B cell (primary cell): Measurements from ENCODE around the gene DDO.

Experiments
- CTCF ChIP-seq: fragments of 200-600 bp; IDR thresholded peaks from one replicate; pipeline ENCODE4 v1.8.0; 2022; ENCODE audit warnings: antibody characterized with exemption, mild to moderate bottlenecking
- EZH2 ChIP-seq: IDR thresholded peaks from 2 replicates; pipeline ENCODE4 v1.6.1; 2012; ENCODE audit warnings: borderline replicate concordance, low read depth, mild to moderate bottlenecking, moderate library complexity, low read length; ENCODE audit not compliant: insufficient read depth, poor library complexity, severe bottlenecking

- no peak for TF ChIP-seq CTCF
- no peak for TF ChIP-seq EZH2
Measured at GRCh38 chr6:110401585-110402176, 13.7 kb downstream of the DDO start.
